Endometrial microvascular endothelial cells (primary cell): ENCODE data around the gene CLDN15. TPM values are rescaled to one million over a fixed set of nuclear protein-coding genes. Genes with fewer than 3 reads are reported as not detected.

Source experiments
- in situ Hi-C: cut with HindIII; loops from 2 replicates; pipeline ENCODE4 v1.10.0; 2017; ENCODE audit warnings: low sequenced_read_pairs, low pct_unique_long_range_greater_than_20kb; ENCODE audit errors: inconsistent ontology term
- total RNA-seq: library from RNA; depleted of rRNA; stranded (reverse); fragments of >200 nt; gene quantifications from one replicate; pipeline ENCODE4 v1.2.3, GENCODE V29; 2015; ENCODE audit errors: inconsistent ontology term

The CLDN15 gene
- total RNA-seq, 1 donor from 2014 or later = 4.4 TPM

- in situ Hi-C loops = no loop called here
Measured at GRCh38 chr7:101226721-101227120, 10.9 kb downstream of the CLDN15 start.

DNA sequence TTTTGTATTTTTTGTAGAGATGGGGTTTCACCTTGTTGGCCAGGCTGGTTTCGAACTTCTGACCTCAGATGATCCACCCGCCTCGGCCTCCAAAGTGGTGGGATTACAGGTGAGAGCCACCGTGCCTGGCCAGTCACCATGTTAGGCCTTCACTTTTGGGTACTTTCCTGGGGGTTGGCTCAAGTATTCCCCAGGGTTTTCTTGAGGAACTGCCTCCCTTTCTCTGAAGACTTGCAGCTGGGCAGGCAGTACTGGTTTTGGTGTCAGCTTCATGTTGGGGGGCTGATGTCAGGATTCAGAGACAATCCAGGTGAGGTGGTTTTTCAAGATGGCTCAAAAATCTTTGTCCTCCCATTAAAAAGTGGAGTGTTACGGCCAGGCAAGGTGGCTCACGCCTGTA is 12.0 kb downstream of the CLDN15 start:
- in situ Hi-C loops = no loop called here

GRCh38 chr7:101223528-101223927 is 14.1 kb downstream of the CLDN15 start:
- in situ Hi-C loops = no loop called here

DNA sequence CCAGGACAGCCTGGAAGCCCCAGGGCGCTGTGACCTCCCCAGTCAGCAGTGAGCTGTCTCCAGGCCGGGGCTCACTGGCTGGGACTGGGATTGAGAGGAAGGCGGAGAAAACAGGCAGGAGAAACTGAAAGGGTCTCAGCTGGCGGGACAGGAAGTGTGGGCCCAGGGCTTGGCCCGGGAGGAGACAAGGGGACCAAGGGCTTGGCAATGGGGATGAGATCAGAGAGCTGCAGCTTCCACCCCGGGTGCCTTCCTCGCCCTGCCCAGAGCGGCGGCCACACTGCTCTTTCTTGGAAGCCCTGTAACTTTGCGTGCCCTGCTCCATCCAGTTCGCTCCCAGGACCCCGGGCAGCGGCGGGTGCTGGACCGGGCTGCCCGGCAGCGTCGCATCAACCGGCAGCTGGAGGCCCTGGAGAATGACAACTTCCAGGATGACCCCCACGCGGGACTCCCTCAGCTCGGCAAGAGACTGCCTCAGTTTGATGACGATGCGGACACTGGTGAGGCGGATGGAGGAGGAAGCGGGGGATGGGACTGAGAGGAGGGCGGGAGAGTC is 15.2 kb downstream of the CLDN15 start:
- in situ Hi-C loops = no loop called here

- in situ Hi-C loops = no loop called here
Measured at GRCh38 chr7:101220295-101220694, 17.3 kb downstream of the CLDN15 start.

DNA sequence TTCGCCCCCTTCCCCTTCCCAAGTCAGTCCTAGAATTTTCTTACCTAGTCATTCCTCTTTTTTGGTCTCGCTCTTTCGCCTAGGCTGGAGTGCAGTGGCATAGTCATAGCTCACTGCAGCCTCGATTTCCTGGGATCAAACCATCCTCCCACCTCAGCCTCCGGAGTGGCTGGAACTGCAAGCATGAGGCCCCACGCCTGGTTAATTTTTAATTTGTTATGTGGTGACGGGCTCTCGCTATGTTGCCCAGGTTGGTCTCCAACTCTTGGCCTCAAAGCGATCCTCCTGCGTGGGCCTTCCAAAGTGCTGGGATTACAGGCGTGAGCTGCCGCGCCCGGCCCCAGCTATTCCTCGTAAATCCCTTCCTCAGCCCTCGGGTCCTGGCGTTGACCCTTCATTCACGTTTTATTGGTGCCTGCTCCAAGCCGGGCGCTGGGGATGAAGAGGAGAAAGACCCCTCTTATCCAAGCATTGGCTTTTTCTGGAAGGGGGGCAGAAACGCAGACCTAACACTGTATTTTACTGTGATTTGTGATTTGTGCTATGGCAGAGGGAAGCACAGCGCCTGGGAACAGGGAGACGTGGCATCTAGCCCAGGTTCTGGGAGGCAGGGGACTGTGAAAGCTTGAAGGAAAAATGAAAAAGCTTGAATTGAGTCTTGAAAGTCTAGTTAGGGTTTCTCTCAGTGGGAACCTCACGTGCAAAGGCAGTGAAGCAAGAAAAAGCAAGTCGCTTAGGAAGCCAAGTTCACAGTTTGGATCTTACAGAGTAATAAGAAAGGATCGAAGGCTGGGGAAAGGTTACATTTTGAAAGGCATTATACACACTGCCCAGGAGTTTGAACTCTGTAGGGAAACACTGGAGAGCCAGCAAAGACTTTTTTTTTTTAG is 19.1 kb downstream of the CLDN15 start:
- in situ Hi-C loops = no loop called here

- in situ Hi-C loops = no loop called here
Measured at GRCh38 chr7:101217388-101218235, 20.0 kb downstream of the CLDN15 start, which contains the start of the genes PLOD3 and ZNHIT1. Gene PLOD3 (minus strand): TSS chr7:101217581. CDS start chr7:101217274, 307 bp downstream. Gene ZNHIT1 (plus strand): TSS chr7:101218165. CDS start chr7:101218196, 31 bp downstream.

DNA sequence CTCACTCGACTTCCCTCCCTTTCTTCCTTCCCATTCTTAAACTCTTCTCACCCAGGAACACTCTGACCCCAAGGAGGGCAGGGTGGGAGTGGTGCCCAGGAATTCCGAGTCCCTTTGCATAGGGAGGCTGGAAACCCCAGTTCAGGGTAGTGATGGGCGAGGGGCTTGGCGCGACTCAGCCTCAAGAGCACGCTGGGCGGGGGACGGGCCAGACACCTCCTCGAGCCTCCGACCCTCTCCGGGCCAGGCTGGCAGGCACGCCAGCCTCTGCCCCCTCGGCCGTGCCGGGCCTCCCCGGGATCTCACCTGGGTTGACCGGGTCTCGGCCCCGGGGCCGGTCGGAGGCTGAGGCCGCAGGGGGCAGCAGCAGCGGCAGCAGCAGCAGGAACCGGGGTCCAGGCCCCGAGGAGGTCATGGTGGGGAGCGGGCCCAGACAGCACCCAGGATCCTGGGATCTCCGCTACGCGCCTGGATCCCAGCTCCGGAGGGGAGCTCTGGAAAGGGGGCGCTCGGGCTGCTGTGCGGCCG is 20.7 kb downstream of the CLDN15 start:
- in situ Hi-C loops = no loop called here

DNA sequence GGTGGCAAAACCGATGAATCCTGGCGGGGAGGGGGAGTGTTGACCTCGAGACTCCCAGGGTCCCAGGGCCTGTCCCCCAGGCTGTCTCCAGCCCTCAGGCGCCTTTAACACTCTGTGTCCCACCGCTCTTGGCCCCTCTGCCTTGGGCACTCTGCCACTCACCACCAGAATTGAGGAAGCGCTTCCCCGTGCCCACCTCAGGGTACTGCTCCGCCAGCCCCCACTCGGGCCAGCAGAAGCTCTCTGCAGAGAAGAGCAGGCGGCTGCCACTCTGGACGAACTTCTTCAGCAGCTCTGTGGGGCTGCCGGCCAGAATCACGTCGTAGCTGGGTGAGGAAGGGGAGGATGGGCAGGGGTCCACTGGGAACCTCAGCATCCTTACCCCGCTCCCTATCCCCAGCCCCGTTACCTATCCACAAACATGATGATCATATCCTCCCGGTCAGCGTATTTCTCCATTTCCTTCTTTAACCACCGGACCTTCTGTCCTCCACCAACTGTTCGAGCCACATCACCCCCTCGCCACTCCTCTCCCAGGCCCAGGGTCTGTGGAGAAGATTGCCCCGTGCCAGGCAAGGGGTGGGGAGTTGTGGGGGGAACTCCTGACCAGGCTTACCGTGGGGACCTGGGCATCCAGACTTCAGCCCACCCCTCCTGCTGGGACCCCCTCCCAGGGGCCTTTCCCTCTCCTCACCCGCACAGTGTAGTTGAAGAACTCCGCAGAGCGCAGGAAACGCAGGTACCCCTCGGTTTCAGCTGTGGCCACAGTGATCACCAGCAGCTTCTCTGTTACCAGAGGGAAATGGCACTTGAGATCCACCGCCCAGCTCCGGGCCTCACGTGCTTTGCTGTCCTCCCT is 21.4 kb downstream of the CLDN15 start:
- in situ Hi-C loops = no loop called here

DNA sequence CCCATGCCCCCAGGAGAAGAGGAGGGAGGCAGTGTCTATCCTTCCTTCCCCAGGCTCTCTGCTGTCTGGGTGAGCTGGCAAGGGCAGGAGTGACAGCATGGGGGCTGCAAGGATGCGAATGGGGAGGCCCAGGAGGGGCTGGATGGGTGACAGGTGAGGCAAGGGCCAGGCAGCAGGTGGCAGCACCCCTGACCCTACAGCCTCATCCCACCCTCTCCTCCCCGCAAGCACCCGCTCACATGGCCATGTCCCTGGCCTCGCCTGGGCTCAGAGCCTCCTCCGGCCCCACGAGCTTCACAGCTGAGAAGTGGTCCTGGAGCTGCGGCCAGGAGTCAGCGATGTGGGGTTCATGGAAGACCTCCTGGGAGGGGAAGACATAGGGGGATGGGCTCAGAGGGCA is 25.6 kb downstream of the CLDN15 start:
- in situ Hi-C loops = no loop called here

- in situ Hi-C loops = no loop called here
Measured at GRCh38 chr7:101211501-101211900, 26.1 kb downstream of the CLDN15 start.

- in situ Hi-C loops = no loop called here
Measured at GRCh38 chr7:101210143-101210542, 27.5 kb downstream of the CLDN15 start.

- in situ Hi-C loops = no loop called here
Measured at GRCh38 chr7:101208794-101209193, 28.8 kb downstream of the CLDN15 start.

DNA sequence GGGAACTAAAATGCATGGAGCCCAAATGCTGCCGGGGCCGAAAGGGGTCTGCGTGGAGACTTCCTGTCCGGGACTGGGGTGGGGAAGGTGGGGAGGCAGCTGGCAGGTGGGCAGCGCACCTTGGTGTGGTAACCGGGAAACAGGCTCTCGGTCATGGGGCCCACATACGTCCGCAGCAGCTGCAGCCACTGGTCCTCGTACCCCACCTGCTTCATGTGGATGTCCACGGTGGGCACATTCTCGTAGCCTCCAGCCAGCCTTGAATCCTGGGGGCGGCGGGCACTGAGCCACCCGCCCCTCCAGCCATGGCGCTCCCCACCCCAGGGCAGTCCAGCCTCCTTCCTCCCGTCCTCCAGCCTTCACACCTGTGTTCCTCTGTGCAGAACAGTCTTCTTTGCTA is 30.1 kb downstream of the CLDN15 start:
- in situ Hi-C loops = no loop called here

DNA sequence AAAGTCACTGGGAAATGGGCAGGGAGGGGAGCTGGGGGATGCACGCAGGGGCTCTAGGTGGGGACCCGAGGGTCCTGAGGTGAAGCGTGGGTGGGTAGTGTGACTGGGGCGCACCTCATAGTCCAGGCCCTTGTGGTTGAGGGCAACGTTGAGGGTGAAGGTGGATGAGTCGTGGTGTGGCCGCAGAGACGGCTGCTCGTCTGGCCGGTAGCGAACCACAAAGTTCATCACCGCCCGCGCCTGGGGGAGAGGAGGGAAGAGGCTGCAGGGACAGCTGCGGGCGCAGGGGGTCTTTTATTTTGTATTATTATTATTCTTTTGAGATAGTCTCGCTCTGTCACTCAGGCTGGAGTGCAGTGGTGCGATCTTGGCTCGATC is 30.9 kb downstream of the CLDN15 start:
- in situ Hi-C loops = no loop called here

- in situ Hi-C loops = no loop called here
Measured at GRCh38 chr7:101205901-101206664, 31.5 kb downstream of the CLDN15 start.
